HG03159 (cell line): Measurements from ENCODE around the gene RNF44.
"Not testable (repeated sequence)": the region's sequence is repeated elsewhere in the genome, so short reads cannot be mapped to it uniquely, and the experiment has no call there.

Source experiments
- ATAC-seq: cut with Tn5 transposase; IDR thresholded peaks from one replicate; pipeline ENCODE4 v1.9.1; 2021; ENCODE audit warnings: mild to moderate bottlenecking, moderate library complexity; ENCODE audit not compliant: unreplicated experiment

RNF44 gene

GRCh38 chr5:176553260-176554085 lies 16.3 kb upstream of the RNF44 start:
- ATAC-seq: no peak

GRCh38 chr5:176552332-176552869 lies 15.2 kb upstream of the RNF44 start:
- ATAC-seq: no peak

DNA sequence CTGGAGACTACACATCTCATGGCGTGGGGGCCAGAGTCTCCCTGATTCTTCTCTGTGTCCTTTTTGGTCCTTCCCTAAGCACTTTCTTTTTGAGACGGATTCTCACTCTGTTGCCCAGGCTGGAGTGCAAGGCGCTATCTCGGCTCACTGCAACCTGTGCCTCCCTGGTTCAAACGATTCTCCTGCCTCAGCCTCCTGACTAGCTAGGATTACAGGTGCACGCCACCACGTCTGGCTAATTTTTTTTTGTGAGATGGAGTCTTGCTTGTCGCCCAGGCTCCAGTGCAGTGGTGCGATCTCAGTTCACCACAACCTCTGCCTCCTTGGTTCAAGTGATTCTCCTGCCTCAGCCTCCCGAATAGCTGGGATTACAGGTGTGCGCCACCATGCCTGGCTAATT lies 13.7 kb upstream of the RNF44 start:
- not testable (repeated sequence) for ATAC-seq

GRCh38 chr5:176550275-176550831 lies 13.2 kb upstream of the RNF44 start:
- ATAC-seq: no peak

GRCh38 chr5:176549871-176550270 lies 12.7 kb upstream of the RNF44 start:
- no peak for ATAC-seq

DNA sequence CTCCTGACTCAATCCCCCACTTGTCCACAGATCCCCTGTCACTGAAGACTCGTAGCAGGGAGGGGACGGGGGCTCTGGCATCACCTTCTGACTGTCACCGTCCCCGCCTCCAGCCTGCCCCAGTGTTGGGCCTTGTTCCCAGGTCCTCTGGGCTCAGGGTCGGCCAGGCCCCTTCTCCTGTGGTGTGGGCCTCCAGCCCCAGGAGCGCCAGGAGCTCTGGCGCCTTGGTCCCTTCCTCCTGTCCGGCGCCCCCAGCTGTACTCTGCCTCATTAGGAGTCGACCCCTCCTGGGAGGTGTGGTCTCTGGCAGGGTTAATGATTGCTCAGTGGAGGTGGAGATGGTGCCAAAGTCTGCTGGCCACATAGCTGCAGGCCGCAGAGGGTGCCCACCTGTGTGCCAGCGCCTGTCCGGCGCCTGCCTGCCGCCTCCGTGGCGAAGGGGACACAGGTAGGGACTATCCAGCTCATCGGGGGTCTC lies 11.8 kb upstream of the RNF44 start, which contains the start of gene CDHR2:
Gene CDHR2 (plus strand): TSS at position 376 of the 478 bp plus-strand sequence. CDS start 16,011 bp downstream, outside the sequence.
- ATAC-seq: no peak

GRCh38 chr5:176547802-176548201 lies 10.6 kb upstream of the RNF44 start:
- ATAC-seq: no peak

DNA sequence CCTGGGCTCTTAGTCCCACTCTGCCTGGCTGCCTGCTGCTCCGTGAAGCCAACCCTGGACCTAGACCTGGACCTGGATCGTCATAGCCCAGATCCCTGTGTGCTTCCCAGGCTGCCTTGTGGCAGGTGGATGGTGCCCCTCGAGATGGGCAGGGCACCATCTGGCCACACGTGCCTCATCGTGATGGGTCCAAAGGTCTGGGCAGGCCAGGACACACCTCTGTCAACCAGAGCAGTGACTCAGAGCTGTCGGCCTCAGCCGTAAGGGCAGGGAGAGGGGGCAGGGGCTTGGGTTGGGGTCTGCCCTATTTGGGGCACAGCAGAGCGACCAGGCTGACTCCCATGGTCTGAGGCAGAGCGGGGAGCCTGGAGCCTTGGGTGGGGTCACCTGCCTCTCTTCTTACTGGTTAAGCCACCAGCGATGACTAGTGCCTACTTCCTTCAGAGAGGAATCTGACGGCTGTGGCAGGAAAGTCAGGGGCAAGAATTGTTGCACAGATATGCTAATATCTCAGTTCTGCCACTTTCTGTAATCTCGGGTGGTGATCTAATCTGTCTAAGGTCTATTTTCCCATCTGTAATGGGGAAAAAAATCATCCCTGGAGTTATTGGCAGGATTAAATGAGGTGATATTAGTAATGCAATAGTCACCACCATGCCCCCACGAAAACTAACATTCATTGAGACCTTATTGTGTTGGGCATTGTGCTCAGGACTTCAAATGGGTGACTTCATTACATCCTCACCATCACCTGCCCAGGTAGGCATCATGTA lies 8.7 kb upstream of the RNF44 start:
- no peak for ATAC-seq

- no peak for ATAC-seq
Measured at GRCh38 chr5:176545388-176545736, 8.2 kb upstream of the RNF44 start.

- peak; percentile 64 for ATAC-seq
Measured at GRCh38 chr5:176543428-176544182, 6.4 kb upstream of the RNF44 start.

- peak; percentile 38 for ATAC-seq
Measured at GRCh38 chr5:176542596-176543427, 5.6 kb upstream of the RNF44 start.

GRCh38 chr5:176542135-176542595 lies 5.0 kb upstream of the RNF44 start:
- ATAC-seq: no peak

GRCh38 chr5:176541338-176542134 lies 4.3 kb upstream of the RNF44 start:
- no peak for ATAC-seq

GRCh38 chr5:176540956-176541337 lies 3.7 kb upstream of the RNF44 start:
- no peak for ATAC-seq

- no peak for ATAC-seq
Measured at GRCh38 chr5:176540476-176540899, 3.3 kb upstream of the RNF44 start.

- ATAC-seq: no peak
Measured at GRCh38 chr5:176538989-176539384, 1.8 kb upstream of the RNF44 start.

- ATAC-seq: no peak
Measured at GRCh38 chr5:176538230-176538988, 1.2 kb upstream of the RNF44 start.
